Right atrium auricular region (tissue), 2 donors: ENCODE results near the gene CCL16. TPM values are rescaled to one million over a fixed set of nuclear protein-coding genes. Genes with fewer than 3 reads are reported as not detected.
A peak's percentile ranks its signal among the peaks of the same experiment; 100 is the strongest.

Source experiments
- DNase-seq: peaks from one replicate; pipeline ENCODE4 v3.0.0-alpha.2; 2019; ENCODE audit warnings: low spot score
- H3K27ac ChIP-seq, 2 donors: fragments of 200-600 bp; sonication (generic); 1 replicate in 1 of 2; 2 replicates in 1 of 2; pipeline ENCODE4 v1.5.1; 2016 to 2019
- H3K27me3 ChIP-seq, 2 donors: fragments of 200-600 bp; sonication (generic); one replicate each; pipeline versions ENCODE4 v1.5.1 to v1.6.0; 2017 to 2019
- H3K36me3 ChIP-seq: fragments of 200-600 bp; sonication (generic); one replicate; pipeline ENCODE4 v1.5.1; 2016
- H3K4me1 ChIP-seq, 2 donors: fragments of 200-600 bp; sonication (generic); one replicate each; pipeline versions ENCODE4 v1.5.1 to v1.6.0; 2017 to 2019
- H3K4me3 ChIP-seq, 2 donors: fragments of 200-600 bp; sonication (generic); 1 replicate in 1 of 2; 2 replicates in 1 of 2; pipeline ENCODE4 v1.5.1; 2017 to 2019; ENCODE audit warnings: mild to moderate bottlenecking in 1 of 2, moderate library complexity in 1 of 2
- H3K9me3 ChIP-seq, 2 donors: fragments of 200-600 bp; sonication (generic); one replicate each; pipeline ENCODE4 v1.5.1; 2019
- CTCF ChIP-seq, 2 donors: fragments of 200-600 bp; sonication (generic); IDR thresholded peaks; one replicate each; pipeline ENCODE4 v1.5.1; 2019; ENCODE audit warnings: antibody characterized with exemption in 2 of 2
- total RNA-seq, 2 donors: library from RNA; depleted of rRNA; stranded (reverse); fragments of >200 nt; gene quantifications; one replicate each; pipeline ENCODE4 v1.1.0, GENCODE V29; 2016

Gene CCL16
- total RNA-seq, 2 donors from 2014 or later = not detected

- no peaks in the 10 kb centered on the region for H3K4me1 ChIP-seq
- TF ChIP-seq CTCF (IDR thresholded peaks at IDR 0.05) = no peak
- peak; percentile 26 for DNase-seq
Measured at GRCh38 chr17:35965272-35965671, 16.0 kb downstream of the CCL16 start.

GRCh38 chr17:35963663-35964062 is 17.6 kb downstream of the CCL16 start:
- Histone ChIP-seq H3K9me3 (no peaks in the 10 kb centered on the region), H3K27ac (no peak overlapping the region), H3K36me3 (no peaks in the 10 kb centered on the region), H3K4me1 (no peaks in the 10 kb centered on the region), H3K4me3 (no peak overlapping the region), H3K27me3 (no peaks in the 10 kb centered on the region)
- TF ChIP-seq CTCF (IDR thresholded peaks at IDR 0.05) = no peak
- DNase-seq = no peak

More at GRCh38 chr17:35965272-35965671, 16.0 kb downstream of the CCL16 start:
- no peaks in the 10 kb centered on the region for H3K9me3 ChIP-seq
- no peak overlapping the region for H3K4me3 ChIP-seq
- no peaks in the 10 kb centered on the region for H3K36me3 ChIP-seq
- no peaks in the 10 kb centered on the region for H3K27me3 ChIP-seq
- no peak overlapping the region for H3K27ac ChIP-seq

GRCh38 chr17:35953720-35954119 is 27.6 kb downstream of the CCL16 start:
- Histone ChIP-seq H3K4me3 (no peak overlapping the region), H3K27me3 (no peaks in the 10 kb centered on the region), H3K9me3 (no peaks in the 10 kb centered on the region), H3K27ac (no peak overlapping the region), H3K4me1 (no peaks in the 10 kb centered on the region), H3K36me3 (no peaks in the 10 kb centered on the region)
- no peak for TF ChIP-seq CTCF (IDR thresholded peaks at IDR 0.05)
- no peak for DNase-seq

- Histone ChIP-seq H3K27me3 (no peaks in the 10 kb centered on the region), H3K4me3 (no peak overlapping the region), H3K36me3 (no peaks in the 10 kb centered on the region), H3K27ac (no peak overlapping the region), H3K4me1 (no peaks in the 10 kb centered on the region), H3K9me3 (no peaks in the 10 kb centered on the region)
- no peak for DNase-seq
- TF ChIP-seq CTCF (IDR thresholded peaks at IDR 0.05) = no peak
Measured at GRCh38 chr17:35949401-35949800, 31.9 kb downstream of the CCL16 start.

GRCh38 chr17:35948092-35948491 is 33.2 kb downstream of the CCL16 start:
- DNase-seq = no peak
- Histone ChIP-seq H3K36me3 (no peaks in the 10 kb centered on the region), H3K9me3 (no peaks in the 10 kb centered on the region), H3K4me3 (no peak overlapping the region), H3K27me3 (no peaks in the 10 kb centered on the region), H3K27ac (no peak overlapping the region), H3K4me1 (no peaks in the 10 kb centered on the region)
- TF ChIP-seq CTCF (IDR thresholded peaks at IDR 0.05) = no peak

GRCh38 chr17:35947156-35947585 is 34.1 kb downstream of the CCL16 start:
- no peak overlapping the region for H3K27ac ChIP-seq
- H3K4me1 ChIP-seq = no peaks in the 10 kb centered on the region
- DNase-seq = no peak
- no peaks in the 10 kb centered on the region for H3K9me3 ChIP-seq
- H3K27me3 ChIP-seq = no peaks in the 10 kb centered on the region
- peak; percentile 67 to 79 for TF ChIP-seq CTCF (IDR thresholded peaks at IDR 0.05)
- H3K4me3 ChIP-seq = no peak overlapping the region
- no peaks in the 10 kb centered on the region for H3K36me3 ChIP-seq
